ENCODE results near the gene EPB41.
"Not testable (repeated sequence)": the region's sequence is repeated elsewhere in the genome, so short reads cannot be mapped to it uniquely, and the experiment has no call there.

EPB41 gene

GRCh38 chr1:29081201-29081600 lies 166.8 kb downstream of the EPB41 start:
- H3K4me1 ChIP-seq (ENCODE audit: control insufficient read depth, insufficient read depth, low read length), result no peaks in the 10 kb centered on the region
- no peak overlapping the region for H3K9ac ChIP-seq (ENCODE audit: low read depth, low read length)
- H3K4me3 ChIP-seq (ENCODE audit: low read depth, low read length), result no peak overlapping the region
- H3K36me3 ChIP-seq (ENCODE audit: control insufficient read depth, insufficient read depth, low read length), result no peaks in the 10 kb centered on the region
- no peaks in the 10 kb centered on the region for H3K27me3 ChIP-seq (ENCODE audit: control insufficient read depth, insufficient read depth, low read length)
- H3K9me3 ChIP-seq (ENCODE audit: control insufficient read depth, insufficient read depth, low read length), result no peaks in the 10 kb centered on the region

GRCh38 chr1:29082519-29082918 lies 168.2 kb downstream of the EPB41 start:
- Histone ChIP-seq H3K4me3 (ENCODE audit: low read depth, low read length) (no peak overlapping the region), H3K4me1 (ENCODE audit: control insufficient read depth, insufficient read depth, low read length) (no peaks in the 10 kb centered on the region), H3K36me3 (ENCODE audit: control insufficient read depth, insufficient read depth, low read length) (no peaks in the 10 kb centered on the region), H3K27me3 (ENCODE audit: control insufficient read depth, insufficient read depth, low read length) (no peaks in the 10 kb centered on the region), H3K9ac (ENCODE audit: low read depth, low read length) (no peak overlapping the region), H3K9me3 (ENCODE audit: control insufficient read depth, insufficient read depth, low read length) (no peaks in the 10 kb centered on the region)

GRCh38 chr1:29083317-29084195 lies 169.2 kb downstream of the EPB41 start:
- Histone ChIP-seq H3K4me3 (ENCODE audit: low read depth, low read length) (no peak overlapping the region), H3K36me3 (ENCODE audit: control insufficient read depth, insufficient read depth, low read length) (no peaks in the 10 kb centered on the region), H3K27me3 (ENCODE audit: control insufficient read depth, insufficient read depth, low read length) (no peaks in the 10 kb centered on the region), H3K9ac (ENCODE audit: low read depth, low read length) (no peak overlapping the region), H3K4me1 (ENCODE audit: control insufficient read depth, insufficient read depth, low read length) (no peaks in the 10 kb centered on the region), H3K9me3 (ENCODE audit: control insufficient read depth, insufficient read depth, low read length) (no peaks in the 10 kb centered on the region)

GRCh38 chr1:29084196-29084521 lies 169.8 kb downstream of the EPB41 start:
- no peaks in the 10 kb centered on the region for H3K9me3 ChIP-seq (ENCODE audit: control insufficient read depth, insufficient read depth, low read length)
- no peak overlapping the region for H3K9ac ChIP-seq (ENCODE audit: low read depth, low read length)
- no peaks in the 10 kb centered on the region for H3K36me3 ChIP-seq (ENCODE audit: control insufficient read depth, insufficient read depth, low read length)
- no peak overlapping the region for H3K4me3 ChIP-seq (ENCODE audit: low read depth, low read length)
- H3K27me3 ChIP-seq (ENCODE audit: control insufficient read depth, insufficient read depth, low read length), result no peaks in the 10 kb centered on the region
- no peaks in the 10 kb centered on the region for H3K4me1 ChIP-seq (ENCODE audit: control insufficient read depth, insufficient read depth, low read length)

GRCh38 chr1:29090937-29091618 lies 176.7 kb downstream of the EPB41 start:
- Histone ChIP-seq H3K9ac (ENCODE audit: low read depth, low read length) (no peak overlapping the region), H3K9me3 (ENCODE audit: control insufficient read depth, insufficient read depth, low read length) (no peaks in the 10 kb centered on the region), H3K36me3 (ENCODE audit: control insufficient read depth, insufficient read depth, low read length) (no peaks in the 10 kb centered on the region), H3K4me3 (ENCODE audit: low read depth, low read length) (no peak overlapping the region), H3K27me3 (ENCODE audit: control insufficient read depth, insufficient read depth, low read length) (no peaks in the 10 kb centered on the region), H3K4me1 (ENCODE audit: control insufficient read depth, insufficient read depth, low read length) (no peaks in the 10 kb centered on the region)

- not testable (repeated sequence) for H3K9me3 ChIP-seq (ENCODE audit: control insufficient read depth, insufficient read depth, low read length); H3K27me3 ChIP-seq (ENCODE audit: control insufficient read depth, insufficient read depth, low read length); H3K9ac ChIP-seq (ENCODE audit: low read depth, low read length); H3K36me3 ChIP-seq (ENCODE audit: control insufficient read depth, insufficient read depth, low read length); H3K4me1 ChIP-seq (ENCODE audit: control insufficient read depth, insufficient read depth, low read length); H3K4me3 ChIP-seq (ENCODE audit: low read depth, low read length)
Observed at GRCh38 chr1:29092704-29093103, 178.3 kb downstream of the EPB41 start.

- H3K9me3 ChIP-seq (ENCODE audit: control insufficient read depth, insufficient read depth, low read length), result no peaks in the 10 kb centered on the region
- H3K4me3 ChIP-seq (ENCODE audit: low read depth, low read length), result no peak overlapping the region
- no peaks in the 10 kb centered on the region for H3K36me3 ChIP-seq (ENCODE audit: control insufficient read depth, insufficient read depth, low read length)
- H3K9ac ChIP-seq (ENCODE audit: low read depth, low read length), result no peak overlapping the region
- H3K27me3 ChIP-seq (ENCODE audit: control insufficient read depth, insufficient read depth, low read length), result no peaks in the 10 kb centered on the region
- no peaks in the 10 kb centered on the region for H3K4me1 ChIP-seq (ENCODE audit: control insufficient read depth, insufficient read depth, low read length)
Observed at GRCh38 chr1:29094433-29094832, 180.1 kb downstream of the EPB41 start.

- no peaks in the 10 kb centered on the region for H3K36me3 ChIP-seq (ENCODE audit: control insufficient read depth, insufficient read depth, low read length)
Observed at GRCh38 chr1:29094954-29095353, 180.6 kb downstream of the EPB41 start.

GRCh38 chr1:29096231-29096886 lies 182.0 kb downstream of the EPB41 start:
- H3K4me1 ChIP-seq (ENCODE audit: control insufficient read depth, insufficient read depth, low read length), result no peaks in the 10 kb centered on the region
- H3K27me3 ChIP-seq (ENCODE audit: control insufficient read depth, insufficient read depth, low read length), result no peaks in the 10 kb centered on the region
- H3K9me3 ChIP-seq (ENCODE audit: control insufficient read depth, insufficient read depth, low read length), result no peaks in the 10 kb centered on the region
- H3K9ac ChIP-seq (ENCODE audit: low read depth, low read length), result no peak overlapping the region
- H3K4me3 ChIP-seq (ENCODE audit: low read depth, low read length), result no peak overlapping the region
- no peaks in the 10 kb centered on the region for H3K36me3 ChIP-seq (ENCODE audit: control insufficient read depth, insufficient read depth, low read length)

More at GRCh38 chr1:29094954-29095353, 180.6 kb downstream of the EPB41 start:
- Histone ChIP-seq H3K9me3 (ENCODE audit: control insufficient read depth, insufficient read depth, low read length) (no peaks in the 10 kb centered on the region), H3K4me1 (ENCODE audit: control insufficient read depth, insufficient read depth, low read length) (no peaks in the 10 kb centered on the region), H3K27me3 (ENCODE audit: control insufficient read depth, insufficient read depth, low read length) (no peaks in the 10 kb centered on the region), H3K9ac (ENCODE audit: low read depth, low read length) (no peak overlapping the region), H3K4me3 (ENCODE audit: low read depth, low read length) (no peak overlapping the region)

GRCh38 chr1:29099286-29099685 lies 184.9 kb downstream of the EPB41 start:
- no peaks in the 10 kb centered on the region for H3K4me1 ChIP-seq (ENCODE audit: control insufficient read depth, insufficient read depth, low read length)
- H3K27me3 ChIP-seq (ENCODE audit: control insufficient read depth, insufficient read depth, low read length), result no peaks in the 10 kb centered on the region
- no peaks in the 10 kb centered on the region for H3K9me3 ChIP-seq (ENCODE audit: control insufficient read depth, insufficient read depth, low read length)
- H3K4me3 ChIP-seq (ENCODE audit: low read depth, low read length), result no peak overlapping the region
- no peaks in the 10 kb centered on the region for H3K36me3 ChIP-seq (ENCODE audit: control insufficient read depth, insufficient read depth, low read length)
- no peak overlapping the region for H3K9ac ChIP-seq (ENCODE audit: low read depth, low read length)

- Histone ChIP-seq H3K27me3 (ENCODE audit: control insufficient read depth, insufficient read depth, low read length) (no peaks in the 10 kb centered on the region), H3K4me1 (ENCODE audit: control insufficient read depth, insufficient read depth, low read length) (no peaks in the 10 kb centered on the region), H3K9ac (ENCODE audit: low read depth, low read length) (no peak overlapping the region), H3K9me3 (ENCODE audit: control insufficient read depth, insufficient read depth, low read length) (no peaks in the 10 kb centered on the region), H3K4me3 (ENCODE audit: low read depth, low read length) (no peak overlapping the region), H3K36me3 (ENCODE audit: control insufficient read depth, insufficient read depth, low read length) (no peaks in the 10 kb centered on the region)
Observed at GRCh38 chr1:29100487-29100886, 186.1 kb downstream of the EPB41 start.

GRCh38 chr1:29105822-29106221 lies 191.5 kb downstream of the EPB41 start:
- Histone ChIP-seq H3K36me3 (ENCODE audit: control insufficient read depth, insufficient read depth, low read length) (peaks cover 5% of the 10 kb centered on the region), H3K4me1 (ENCODE audit: control insufficient read depth, insufficient read depth, low read length) (no peaks in the 10 kb centered on the region), H3K27me3 (ENCODE audit: control insufficient read depth, insufficient read depth, low read length) (no peaks in the 10 kb centered on the region), H3K4me3 (ENCODE audit: low read depth, low read length) (no peak overlapping the region), H3K9ac (ENCODE audit: low read depth, low read length) (no peak overlapping the region), H3K9me3 (ENCODE audit: control insufficient read depth, insufficient read depth, low read length) (no peaks in the 10 kb centered on the region)
